Measurements from ENCODE around the gene PHF1.

GRCh38 chr6:33407132-33407718, 3.6 kb upstream of the PHF1 start:
- TF ChIP-seq EZH2 (IDR thresholded peaks at IDR 0.05) (no peak), POLR2AphosphoS5 (IDR thresholded peaks at IDR 0.05; ENCODE audit: borderline replicate concordance, low read depth, low read length) (no peak)
